ENCODE measurements around the gene USP11.
A peak's percentile ranks its signal among the peaks of the same experiment; 100 is the strongest.

Gene USP11

GRCh38 chrX:47232803-47233332 lies at the start of gene USP11:
USP11 (plus strand) TSS chrX:47233009; CDS start chrX:47233044, 35 bp downstream.
- Histone ChIP-seq H3F3A (ENCODE audit: control insufficient read depth, insufficient read depth) (0 out of 2 replicates have a peak, but pooled peaks cover 3% of the 10 kb centered on the region), H3K27me3 (ENCODE audit: control insufficient read depth, low read length) (no peaks in the 10 kb centered on the region), H4K20me1 (ENCODE audit: control insufficient read depth, insufficient read depth, low read depth, low read length) (no peaks in the 10 kb centered on the region), H3K36me3 (ENCODE audit: control insufficient read depth, low read length) (peaks cover 13% of the 10 kb centered on the region), H3K9me3 (ENCODE audit: control insufficient read depth, insufficient read depth, low read length) (no peaks in the 10 kb centered on the region), H3K4me3 (ENCODE audit: low read length) (peak within 1 kb of the TSS; percentile 87), H3K9me2 (replicated peaks; ENCODE audit: control insufficient read depth, low read length) (no peaks in the 10 kb centered on the region), H3K79me2 (ENCODE audit: control insufficient read depth, low read length) (peaks cover 43% of the 10 kb centered on the region), H3K4me2 (ENCODE audit: low read length) (peak within 1 kb of the TSS; percentile 78), H3K4me1 (ENCODE audit: control insufficient read depth, low read length) (peaks cover 15% of the 10 kb centered on the region), H3K27ac (ENCODE audit: low read depth, low read length) (peak within 1 kb of the TSS; percentile 81)
- TF ChIP-seq CTCF (IDR thresholded peaks at IDR 0.05; ENCODE audit: low read depth, low read length, poor library complexity, severe bottlenecking) (no peak), EZH2phosphoT487 (IDR thresholded peaks at IDR 0.05; ENCODE audit: borderline replicate concordance, low read length) (no peak)

- TF ChIP-seq CTCF (IDR thresholded peaks at IDR 0.05; ENCODE audit: low read depth, low read length, poor library complexity, severe bottlenecking) (no peak), EZH2phosphoT487 (IDR thresholded peaks at IDR 0.05; ENCODE audit: borderline replicate concordance, low read length) (no peak)
- Histone ChIP-seq H3K4me3 (ENCODE audit: low read length) (no peak overlapping the region), H3K9me2 (replicated peaks; ENCODE audit: control insufficient read depth, low read length) (no peaks in the 10 kb centered on the region), H3K36me3 (ENCODE audit: control insufficient read depth, low read length) (peaks cover 35% of the 10 kb centered on the region), H3K9me3 (ENCODE audit: control insufficient read depth, insufficient read depth, low read length) (no peaks in the 10 kb centered on the region), H3F3A (ENCODE audit: control insufficient read depth, insufficient read depth) (peaks cover 9% of the 10 kb centered on the region), H3K79me2 (ENCODE audit: control insufficient read depth, low read length) (no peaks in the 10 kb centered on the region), H3K27me3 (ENCODE audit: control insufficient read depth, low read length) (no peaks in the 10 kb centered on the region), H3K27ac (ENCODE audit: low read depth, low read length) (no peak overlapping the region), H3K4me1 (ENCODE audit: control insufficient read depth, low read length) (no peaks in the 10 kb centered on the region), H4K20me1 (ENCODE audit: control insufficient read depth, insufficient read depth, low read depth, low read length) (no peaks in the 10 kb centered on the region), H3K4me2 (ENCODE audit: low read length) (no peak overlapping the region)
These were observed 48.3 kb upstream of the USP11 start for GRCh38 chrX:47184486-47184885.

- TF ChIP-seq EZH2phosphoT487 (IDR thresholded peaks at IDR 0.05; ENCODE audit: borderline replicate concordance, low read length) (no peak), CTCF (IDR thresholded peaks at IDR 0.05; ENCODE audit: low read depth, low read length, poor library complexity, severe bottlenecking) (no peak)
- Histone ChIP-seq H3K9me2 (replicated peaks; ENCODE audit: control insufficient read depth, low read length) (no peaks in the 10 kb centered on the region), H4K20me1 (ENCODE audit: control insufficient read depth, insufficient read depth, low read depth, low read length) (no peaks in the 10 kb centered on the region), H3K79me2 (ENCODE audit: control insufficient read depth, low read length) (no peaks in the 10 kb centered on the region), H3K9me3 (ENCODE audit: control insufficient read depth, insufficient read depth, low read length) (no peaks in the 10 kb centered on the region), H3F3A (ENCODE audit: control insufficient read depth, insufficient read depth) (peaks cover 9% of the 10 kb centered on the region), H3K4me2 (ENCODE audit: low read length) (no peak overlapping the region), H3K27me3 (ENCODE audit: control insufficient read depth, low read length) (no peaks in the 10 kb centered on the region), H3K4me1 (ENCODE audit: control insufficient read depth, low read length) (peaks cover 7% of the 10 kb centered on the region), H3K4me3 (ENCODE audit: low read length) (no peak overlapping the region), H3K27ac (ENCODE audit: low read depth, low read length) (no peak overlapping the region), H3K36me3 (ENCODE audit: control insufficient read depth, low read length) (peaks cover 35% of the 10 kb centered on the region)
These were observed 47.6 kb upstream of the USP11 start for GRCh38 chrX:47185241-47185640.

All from DOHH2 (cell line).